GM19455 (cell line): Measurements from ENCODE around the gene ATRN.
"Not testable (repeated sequence)": the region's sequence is repeated elsewhere in the genome, so short reads cannot be mapped to it uniquely, and the experiment has no call there.

Source experiments
- ATAC-seq: cut with Tn5 transposase; IDR thresholded peaks from one replicate; pipeline ENCODE4 v1.9.1; 2021; ENCODE audit not compliant: unreplicated experiment

Gene ATRN

GRCh38 chr20:3560578-3560977 is 89.8 kb downstream of the ATRN start:
- no peak for ATAC-seq

DNA sequence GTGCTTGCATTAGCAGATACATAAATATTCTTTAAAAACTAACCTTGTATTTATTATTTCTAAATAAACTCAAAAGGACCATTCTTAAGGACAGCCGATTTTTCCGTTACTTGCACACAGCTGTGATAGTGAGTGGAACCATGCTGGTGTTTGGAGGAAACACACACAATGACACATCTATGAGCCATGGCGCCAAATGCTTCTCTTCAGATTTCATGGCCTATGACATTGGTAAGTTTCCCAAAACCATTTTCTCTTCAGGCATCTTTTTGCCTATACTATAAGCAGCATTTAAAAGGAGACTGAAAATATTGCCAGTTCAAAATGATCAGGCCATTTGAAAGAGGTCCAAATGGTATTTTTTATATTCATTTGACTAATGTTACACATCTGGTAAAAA is 92.3 kb downstream of the ATRN start:
- no peak for ATAC-seq

DNA sequence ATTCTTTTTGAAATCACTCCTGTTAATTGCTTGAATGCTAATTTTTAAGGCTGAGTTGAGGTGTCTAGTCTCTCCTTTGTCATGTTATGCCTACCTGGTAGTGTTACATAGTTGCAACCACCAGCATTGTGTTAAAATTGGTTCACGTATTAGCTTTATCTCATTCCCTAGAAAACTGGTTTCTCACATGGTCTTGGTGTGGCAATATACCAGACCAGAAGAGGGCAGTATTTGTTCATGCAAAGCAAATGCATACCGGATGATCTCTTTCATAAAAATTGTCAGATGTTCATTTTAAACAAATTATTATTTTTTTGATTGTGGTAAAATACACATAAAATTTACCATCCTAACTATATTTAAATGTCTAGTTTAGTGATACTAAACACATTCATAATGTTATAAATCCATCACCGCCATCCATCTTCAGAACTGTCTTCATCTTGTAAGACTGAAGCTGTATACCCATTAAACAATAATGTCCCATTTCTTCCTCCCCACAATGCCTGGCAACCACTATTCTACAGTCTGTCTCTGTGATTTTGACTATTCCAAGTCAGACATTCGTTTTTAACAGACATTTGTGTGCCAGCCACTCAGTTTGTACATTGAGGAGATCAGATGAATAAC is 92.8 kb downstream of the ATRN start:
- no peak for ATAC-seq

DNA sequence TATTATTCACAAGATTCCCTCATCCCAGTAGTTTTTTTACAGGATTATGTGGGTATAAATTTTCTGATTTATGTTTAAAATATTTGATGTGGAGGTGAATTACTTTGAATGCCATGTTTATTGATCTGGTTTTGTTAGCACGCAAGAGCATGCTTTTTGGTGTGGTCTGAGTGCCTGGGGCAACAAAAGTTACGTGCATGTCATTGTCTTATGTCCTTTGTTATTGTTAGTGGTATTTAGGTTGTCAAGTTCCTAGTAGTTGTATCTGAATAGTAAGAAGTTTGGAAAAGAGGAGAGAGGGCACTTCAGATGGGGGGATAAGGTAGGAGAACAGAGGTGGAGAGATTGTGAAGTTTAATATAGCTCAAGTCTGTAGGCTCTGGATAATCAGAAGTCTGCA is 95.0 kb downstream of the ATRN start:
- no peak for ATAC-seq

GRCh38 chr20:3572151-3572550 is 101.3 kb downstream of the ATRN start:
- no peak for ATAC-seq

GRCh38 chr20:3576363-3576762 is 105.5 kb downstream of the ATRN start:
- no peak for ATAC-seq

DNA sequence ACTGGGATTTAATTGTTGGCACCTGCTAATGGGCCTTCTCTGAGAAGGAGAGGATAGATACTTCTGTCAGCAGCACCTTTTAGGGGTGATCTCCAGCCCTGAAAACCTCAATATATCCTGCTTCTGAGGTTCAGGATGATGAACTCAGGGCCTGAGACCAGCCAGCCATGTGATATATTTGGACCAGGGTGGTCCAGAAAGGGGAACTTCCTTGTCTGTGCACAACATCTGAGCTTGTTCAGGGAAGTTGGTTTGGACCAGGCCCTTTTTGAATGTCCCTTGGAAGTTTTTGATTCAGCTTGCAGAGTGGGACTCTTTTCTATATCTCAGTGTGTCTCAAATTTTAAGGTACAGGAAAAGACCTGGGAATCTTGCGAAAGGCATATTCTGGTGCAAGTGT is 106.5 kb downstream of the ATRN start:
- ATAC-seq, result no peak

GRCh38 chr20:3580412-3580811 is 109.6 kb downstream of the ATRN start:
- ATAC-seq, result no peak

- no peak for ATAC-seq
These were observed 112.9 kb downstream of the ATRN start for GRCh38 chr20:3583765-3584164.

DNA sequence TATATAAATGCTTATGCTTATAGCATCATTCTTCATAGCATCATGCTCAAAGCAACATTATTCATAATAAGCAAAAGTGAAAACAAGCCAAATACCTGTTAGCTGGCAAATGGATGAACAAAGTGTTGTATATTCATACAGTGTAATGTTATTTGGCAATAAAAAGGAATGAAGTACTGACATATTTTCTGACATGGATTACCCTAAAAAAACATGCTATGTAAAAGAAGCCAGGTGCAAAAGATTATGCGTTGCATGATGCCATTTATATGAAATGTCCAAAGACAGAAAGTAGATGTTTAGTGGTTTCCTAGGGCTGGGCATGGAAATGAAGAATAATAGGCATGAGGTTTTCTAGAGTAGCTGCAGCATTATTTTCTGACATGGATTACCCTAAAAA is 115.3 kb downstream of the ATRN start:
- no peak for ATAC-seq

DNA sequence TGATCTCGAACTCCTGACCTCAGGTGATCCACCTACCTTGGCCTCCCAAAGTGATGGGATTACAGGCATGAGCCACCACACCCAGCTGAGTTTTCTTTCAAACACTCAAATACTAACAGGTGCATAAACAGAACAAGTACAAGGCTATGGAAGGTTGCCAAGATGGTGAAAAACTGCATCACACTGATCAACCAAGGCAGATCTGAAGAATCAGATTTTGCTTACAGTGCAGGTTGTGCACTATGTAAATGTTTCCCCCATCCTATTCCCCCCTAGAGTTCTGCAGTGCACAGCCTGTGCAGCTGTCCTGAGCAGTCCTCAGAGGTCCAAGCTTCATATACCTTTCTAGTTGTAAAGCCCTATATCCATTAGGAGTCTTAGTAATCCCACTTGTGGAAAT is 119.3 kb downstream of the ATRN start:
- ATAC-seq, result no peak

GRCh38 chr20:3592931-3593330 is 122.1 kb downstream of the ATRN start:
- ATAC-seq, result no peak

- no peak for ATAC-seq
These were observed 124.7 kb downstream of the ATRN start for GRCh38 chr20:3595541-3595940.

DNA sequence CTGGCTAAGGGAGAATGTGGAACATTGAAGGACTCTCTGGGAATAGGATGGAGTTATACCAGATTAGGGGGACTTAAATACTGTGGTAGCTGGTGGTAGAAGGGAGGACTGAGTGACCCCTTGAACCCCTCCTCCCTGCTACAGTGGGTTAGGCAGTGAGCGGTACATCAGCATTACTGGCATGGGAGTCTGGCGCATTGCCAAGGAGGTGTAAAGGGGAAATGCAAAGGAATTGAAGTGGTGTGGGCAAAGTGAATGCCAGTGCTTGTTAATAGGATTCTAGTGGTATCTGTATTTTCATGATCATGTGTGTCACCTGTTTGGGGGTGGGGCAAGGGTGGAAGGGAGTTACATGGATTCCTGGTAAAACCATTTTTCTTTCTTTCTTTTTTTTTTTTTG is 132.3 kb downstream of the ATRN start:
- no peak for ATAC-seq

DNA sequence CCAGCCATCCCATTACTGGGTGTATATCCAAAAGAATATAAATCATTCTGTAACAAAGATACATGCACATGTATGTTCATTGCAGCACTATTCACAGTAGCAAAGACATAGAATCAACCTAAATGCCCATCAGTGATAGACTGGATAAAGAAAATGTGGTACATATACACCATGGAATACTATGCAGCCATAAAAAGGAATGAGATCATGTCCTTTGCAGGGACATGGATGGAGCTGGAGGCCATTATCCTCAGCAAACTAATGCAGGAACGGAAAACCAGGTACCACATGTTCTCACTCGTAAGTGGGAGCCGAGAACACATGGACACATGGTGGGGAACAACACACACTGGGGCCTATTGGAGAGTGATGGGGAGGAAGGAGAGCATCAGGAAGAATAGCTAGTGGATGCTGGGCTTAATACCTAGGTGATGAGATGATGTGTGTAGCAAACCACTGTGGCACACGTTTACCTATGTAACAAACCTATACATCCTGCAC is 134.6 kb downstream of the ATRN start:
- ATAC-seq, result not testable (repeated sequence)

GRCh38 chr20:3606021-3606420 is 135.2 kb downstream of the ATRN start:
- no peak for ATAC-seq

GRCh38 chr20:3611901-3612300 is 141.1 kb downstream of the ATRN start:
- ATAC-seq, result no peak

DNA sequence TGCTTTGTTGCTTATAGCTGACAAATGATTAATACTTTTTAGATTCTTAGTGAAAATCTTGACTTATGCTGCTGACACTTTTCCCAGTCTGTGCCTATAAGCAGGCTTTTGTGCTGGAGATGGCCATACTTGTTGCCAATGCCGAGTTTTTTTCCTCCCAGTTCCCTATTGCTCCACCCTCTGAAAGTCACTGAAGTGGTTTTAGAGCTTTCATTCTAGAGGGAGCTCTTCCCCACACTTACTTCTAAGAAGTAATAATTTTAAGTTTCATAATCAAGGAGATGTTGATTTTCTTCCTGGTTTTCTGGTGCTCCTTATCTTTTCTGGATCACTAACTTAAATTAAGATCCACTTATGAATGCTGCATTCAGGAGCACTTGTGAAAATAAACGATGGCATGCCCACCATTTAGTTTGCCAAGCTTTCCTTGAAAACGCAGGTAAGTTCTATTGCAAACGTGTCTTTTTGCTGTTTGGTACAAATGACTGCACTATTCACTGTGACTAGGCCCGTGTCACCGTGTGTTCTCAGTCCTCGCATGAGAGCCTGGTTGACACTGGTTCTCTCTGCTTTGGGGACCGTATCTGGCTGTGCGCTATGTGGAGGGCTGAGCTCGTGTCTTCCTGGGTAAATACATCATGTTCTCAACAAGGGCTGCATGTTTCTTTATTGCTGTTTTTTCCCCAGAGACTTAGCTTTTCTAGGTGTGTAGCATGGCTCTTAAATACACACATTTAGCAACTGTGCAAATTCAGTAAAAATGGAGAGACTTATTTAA is 142.2 kb downstream of the ATRN start:
- ATAC-seq, result no peak

DNA sequence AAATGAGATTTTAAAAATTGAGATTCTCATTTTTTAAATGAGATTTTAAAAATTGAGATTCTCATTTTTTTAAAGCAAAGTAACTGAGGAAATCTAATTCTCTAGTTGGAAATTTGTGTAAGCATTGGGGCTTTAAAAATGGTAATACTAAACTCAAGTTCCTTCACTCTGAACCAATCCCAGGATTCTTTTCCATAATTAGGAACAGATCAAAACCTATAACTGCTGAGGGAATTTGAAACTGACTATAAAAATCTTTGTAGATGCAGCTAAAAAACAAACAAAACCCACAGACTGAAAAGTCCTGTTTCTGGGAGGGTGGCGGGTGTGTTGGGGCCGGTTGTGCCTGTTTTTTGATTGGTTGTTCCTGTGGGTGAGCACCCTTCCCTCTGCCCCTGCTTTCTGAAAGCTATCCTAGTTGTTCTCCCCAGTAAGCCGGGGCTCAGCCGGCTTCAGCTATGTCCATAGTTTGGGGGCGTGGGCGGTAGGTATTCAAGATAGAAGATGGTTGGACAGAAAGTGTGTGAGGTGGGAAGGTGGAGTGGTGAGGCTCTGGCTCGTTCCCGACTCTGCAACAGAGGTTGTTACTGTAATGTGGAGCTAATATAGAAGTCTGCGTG is 143.1 kb downstream of the ATRN start:
- no peak for ATAC-seq

DNA sequence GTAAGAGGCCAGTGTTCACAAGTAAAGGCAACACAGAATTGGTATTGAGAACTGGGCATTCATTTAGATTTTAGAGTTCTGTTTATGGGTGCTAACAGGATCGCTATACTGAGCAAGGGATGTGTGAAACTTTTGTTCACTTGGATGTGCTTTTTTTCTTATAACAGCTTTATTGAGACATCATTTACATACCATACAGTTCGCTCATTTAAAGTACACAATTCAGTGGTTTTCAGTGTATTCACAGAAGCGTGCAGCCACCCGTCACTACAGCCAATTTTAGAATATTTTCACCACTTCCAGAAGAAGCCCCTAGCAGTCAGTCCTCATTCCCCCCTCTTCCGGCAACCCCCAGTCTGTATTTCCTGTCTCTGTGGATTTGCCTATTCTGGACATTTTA is 143.6 kb downstream of the ATRN start:
- ATAC-seq, result no peak

DNA sequence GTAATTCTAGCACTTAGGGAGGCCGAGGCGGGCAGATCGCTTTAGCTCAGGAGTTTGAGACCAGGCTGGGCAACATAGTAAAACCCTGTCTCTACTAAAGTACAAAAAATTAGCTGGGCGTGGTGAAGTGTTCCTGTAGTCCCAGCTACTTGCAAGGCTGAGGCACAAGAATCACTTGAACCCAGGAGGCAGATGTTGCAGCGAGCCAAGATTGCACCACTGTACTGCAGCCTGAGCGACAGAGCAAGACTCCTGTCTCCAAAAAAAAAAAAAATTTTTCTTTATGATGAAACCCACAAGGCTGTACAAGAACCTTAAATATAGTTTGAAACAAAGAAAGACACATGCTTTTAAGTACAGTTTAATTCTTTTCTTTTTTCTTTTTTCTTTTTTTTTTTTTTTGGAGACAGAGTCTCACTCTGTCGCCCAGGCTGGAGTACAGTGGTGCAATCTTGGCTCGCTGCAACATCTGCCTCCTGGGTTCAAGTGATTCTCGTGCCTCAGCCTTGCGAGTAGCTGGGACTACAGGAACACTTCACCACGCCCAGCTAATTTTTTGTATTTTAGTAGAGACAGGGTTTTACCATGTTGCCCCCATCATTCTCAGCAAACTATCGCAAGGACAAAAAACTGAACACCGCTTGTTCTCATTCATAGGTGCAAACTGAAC is 144.5 kb downstream of the ATRN start:
- not testable (repeated sequence) for ATAC-seq

DNA sequence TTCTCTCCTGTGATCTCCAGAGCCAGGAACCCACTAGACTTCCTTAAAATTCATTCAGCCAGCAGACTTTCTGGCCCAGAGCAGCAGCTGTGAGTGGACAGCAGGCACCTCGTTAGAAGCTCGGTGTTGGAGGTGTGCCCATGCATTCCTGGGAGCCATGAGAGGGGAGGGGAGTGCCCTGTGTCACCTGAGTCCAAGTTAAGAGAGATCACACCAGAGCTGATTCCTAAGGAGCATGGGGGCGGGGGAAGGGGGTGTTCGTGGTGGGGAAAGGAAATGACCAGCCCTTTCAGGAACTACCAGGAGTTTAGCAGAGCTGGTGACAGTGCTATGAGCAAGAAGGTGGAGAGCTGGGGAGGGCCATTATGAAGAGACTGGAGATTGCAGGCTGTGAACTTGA is 145.4 kb downstream of the ATRN start:
- no peak for ATAC-seq
